Measurements from ENCODE around the gene DDX47. TPM values are rescaled to one million over a fixed set of nuclear protein-coding genes. Genes with fewer than 3 reads are reported as not detected.

DDX47 gene
- total and polyA plus RNA-seq, 2 of the 13 experiments (the other 11 are each of a cell fraction or from before 2014, with no cell fraction given): 48.5 to 78.7 TPM

GRCh38 chr12:12813120-12814101 lies at the start of gene DDX47 (continued):
- TF ChIP-seq, protein P1, sequence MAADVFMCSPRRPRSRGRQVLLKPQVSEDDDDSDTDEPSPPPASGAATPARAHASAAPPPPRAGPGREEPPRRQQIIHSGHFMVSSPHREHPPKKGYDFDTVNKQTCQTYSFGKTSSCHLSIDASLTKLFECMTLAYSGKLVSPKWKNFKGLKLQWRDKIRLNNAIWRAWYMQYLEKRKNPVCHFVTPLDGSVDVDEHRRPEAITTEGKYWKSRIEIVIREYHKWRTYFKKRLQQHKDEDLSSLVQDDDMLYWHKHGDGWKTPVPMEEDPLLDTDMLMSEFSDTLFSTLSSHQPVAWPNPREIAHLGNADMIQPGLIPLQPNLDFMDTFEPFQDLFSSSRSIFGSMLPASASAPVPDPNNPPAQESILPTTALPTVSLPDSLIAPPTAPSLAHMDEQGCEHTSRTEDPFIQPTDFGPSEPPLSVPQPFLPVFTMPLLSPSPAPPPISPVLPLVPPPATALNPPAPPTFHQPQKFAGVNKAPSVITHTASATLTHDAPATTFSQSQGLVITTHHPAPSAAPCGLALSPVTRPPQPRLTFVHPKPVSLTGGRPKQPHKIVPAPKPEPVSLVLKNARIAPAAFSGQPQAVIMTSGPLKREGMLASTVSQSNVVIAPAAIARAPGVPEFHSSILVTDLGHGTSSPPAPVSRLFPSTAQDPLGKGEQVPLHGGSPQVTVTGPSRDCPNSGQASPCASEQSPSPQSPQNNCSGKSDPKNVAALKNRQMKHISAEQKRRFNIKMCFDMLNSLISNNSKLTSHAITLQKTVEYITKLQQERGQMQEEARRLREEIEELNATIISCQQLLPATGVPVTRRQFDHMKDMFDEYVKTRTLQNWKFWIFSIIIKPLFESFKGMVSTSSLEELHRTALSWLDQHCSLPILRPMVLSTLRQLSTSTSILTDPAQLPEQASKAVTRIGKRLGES (CRISPR knock-in tag; IDR thresholded peaks at IDR 0.05; ENCODE audit: borderline replicate concordance): no peak
- TF ChIP-seq NR2F1 (CRISPR knock-in tag; IDR thresholded peaks at IDR 0.05): no peak
- TF ChIP-seq EP300 (IDR thresholded peaks at IDR 0.05; ENCODE audit: low read depth in 2 of 2, low read length in 2 of 2): no peak
- TF ChIP-seq EP300 (CRISPR knock-in tag; IDR thresholded peaks at IDR 0.05; ENCODE audit: borderline replicate concordance): no peak
- TF ChIP-seq BCL3 (CRISPR knock-in tag; IDR thresholded peaks at IDR 0.05): peak; percentile 84
- no peak for TF ChIP-seq NFE2L2 (IDR thresholded peaks at IDR 0.05; ENCODE audit: low read length)
- TF ChIP-seq JUN (CRISPR knock-in tag; IDR thresholded peaks at IDR 0.05): no peak
- no peak for TF ChIP-seq ONECUT2 (CRISPR knock-in tag; IDR thresholded peaks at IDR 0.05)
- TF ChIP-seq RFX5 (IDR thresholded peaks at IDR 0.05; ENCODE audit: low read depth, low read length): no peak
- TF ChIP-seq, protein P2, sequence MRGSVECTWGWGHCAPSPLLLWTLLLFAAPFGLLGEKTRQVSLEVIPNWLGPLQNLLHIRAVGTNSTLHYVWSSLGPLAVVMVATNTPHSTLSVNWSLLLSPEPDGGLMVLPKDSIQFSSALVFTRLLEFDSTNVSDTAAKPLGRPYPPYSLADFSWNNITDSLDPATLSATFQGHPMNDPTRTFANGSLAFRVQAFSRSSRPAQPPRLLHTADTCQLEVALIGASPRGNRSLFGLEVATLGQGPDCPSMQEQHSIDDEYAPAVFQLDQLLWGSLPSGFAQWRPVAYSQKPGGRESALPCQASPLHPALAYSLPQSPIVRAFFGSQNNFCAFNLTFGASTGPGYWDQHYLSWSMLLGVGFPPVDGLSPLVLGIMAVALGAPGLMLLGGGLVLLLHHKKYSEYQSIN (CRISPR knock-in tag; IDR thresholded peaks at IDR 0.05; ENCODE audit: borderline replicate concordance): 0 out of 2 replicates have a peak, but pooled peaks have one; percentile 26
- TF ChIP-seq PAX8 (CRISPR knock-in tag; IDR thresholded peaks at IDR 0.05; ENCODE audit: borderline replicate concordance): no peak
- TF ChIP-seq SNAI1 (CRISPR knock-in tag; IDR thresholded peaks at IDR 0.05; ENCODE audit: borderline replicate concordance): no peak
- no peak for TF ChIP-seq U2AF1 (optimal IDR thresholded peaks at IDR 0.05; ENCODE audit: low read depth, low read length)
- TF ChIP-seq RFX3 (CRISPR knock-in tag; IDR thresholded peaks at IDR 0.05): no peak

All from HepG2 (cell line).